ENCODE measurements around the gene SLC4A9. TPM values are rescaled to one million over a fixed set of nuclear protein-coding genes. Genes with fewer than 3 reads are reported as not detected.

Gene SLC4A9
- total RNA-seq, 2 experiments from 2014 or later: 0.36 TPM; not detected in 1

DNA sequence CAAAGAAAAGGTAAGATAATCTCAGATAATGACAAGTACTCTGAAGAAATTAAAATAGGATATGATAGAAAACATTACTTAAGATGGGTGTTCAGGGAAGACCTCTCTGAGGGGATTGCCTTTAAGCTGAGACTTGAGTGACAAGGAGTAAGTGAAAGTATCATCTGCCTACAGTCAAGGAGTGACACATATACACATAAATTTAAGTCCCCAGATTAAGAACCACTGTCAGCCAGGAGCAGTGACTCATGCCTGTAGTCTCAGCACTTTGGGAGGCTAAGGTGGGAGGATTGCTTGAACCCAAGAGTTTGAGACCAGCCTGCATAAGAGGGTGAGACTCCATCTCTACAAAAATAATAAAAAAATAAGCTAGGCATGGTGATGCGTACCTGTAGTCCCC lies 22.0 kb downstream of the SLC4A9 start:
- CTCF ChIA-PET: interaction anchor here (1.2 to 2.1 kb wide), 2 partner anchors 9 to 16 kb away, joined by 4 to 18 read pairs; no protein-coding TSS in a partner anchor
- no peak for TF ChIP-seq CTCF (IDR thresholded peaks at IDR 0.05)
- Mint-ChIP-seq H3K4me3 (no peak overlapping the region), H3K9me3 (peaks cover 1% of the 10 kb centered on the region), H3K36me3 (ENCODE audit: low read depth) (no peaks in the 10 kb centered on the region), H3K27ac (no peak overlapping the region), H3K4me1 (ENCODE audit: low read depth) (peaks cover 15% of the 10 kb centered on the region), H3K27me3 (no peaks in the 10 kb centered on the region)
- POLR2A ChIA-PET: interaction anchor here (1.0 kb wide), 1 partner anchor 20 kb away, joined by 5 read pairs; no protein-coding TSS in a partner anchor
- ATAC-seq (peak; percentile 100), DNase-seq (peak; percentile 46)
- intact Hi-C loops (cut with micrococcal nuclease): no loop called here

- Mint-ChIP-seq H3K4me1 (ENCODE audit: low read depth) (peaks cover 15% of the 10 kb centered on the region), H3K27me3 (no peaks in the 10 kb centered on the region), H3K36me3 (ENCODE audit: low read depth) (no peaks in the 10 kb centered on the region), H3K9me3 (peaks cover 1% of the 10 kb centered on the region), H3K27ac (no peak overlapping the region), H3K4me3 (no peak overlapping the region)
- ChIA-PET POLR2A (no interaction called here), CTCF (interaction anchor here (1.1 to 2.1 kb wide), 2 partner anchors 10 kb away, joined by 4 to 18 read pairs; no protein-coding TSS in a partner anchor)
- ATAC-seq: no peak
- intact Hi-C loops (cut with micrococcal nuclease): no loop called here
- DNase-seq: no peak
- no peak for TF ChIP-seq CTCF (IDR thresholded peaks at IDR 0.05)
These were observed 22.9 kb downstream of the SLC4A9 start for GRCh38 chr5:140382866-140383265.

- TF ChIP-seq CTCF (IDR thresholded peaks at IDR 0.05): no peak
- ChIA-PET CTCF (interaction anchor here (1.1 kb wide), 1 partner anchor 10 kb away, joined by 4 read pairs; no protein-coding TSS in a partner anchor), POLR2A (no interaction called here)
- intact Hi-C loops (cut with micrococcal nuclease): no loop called here
- no peak overlapping the region for H3K27ac Mint-ChIP-seq
- H3K36me3 Mint-ChIP-seq (ENCODE audit: low read depth): no peaks in the 10 kb centered on the region
- no peaks in the 10 kb centered on the region for H3K27me3 Mint-ChIP-seq
- H3K9me3 Mint-ChIP-seq: peaks cover 1% of the 10 kb centered on the region
- no peak overlapping the region for H3K4me3 Mint-ChIP-seq
- peaks cover 15% of the 10 kb centered on the region for H3K4me1 Mint-ChIP-seq (ENCODE audit: low read depth)
- DNase-seq (no peak), ATAC-seq (no peak)
These were observed 23.3 kb downstream of the SLC4A9 start for GRCh38 chr5:140383300-140383699.

GRCh38 chr5:140388052-140388451 lies 28.1 kb downstream of the SLC4A9 start:
- DNase-seq (no peak), ATAC-seq (no peak)
- no peak for TF ChIP-seq CTCF (IDR thresholded peaks at IDR 0.05)
- Mint-ChIP-seq H3K9me3 (no peaks in the 10 kb centered on the region), H3K27ac (no peak overlapping the region), H3K4me3 (no peak overlapping the region), H3K36me3 (ENCODE audit: low read depth) (peaks cover 3% of the 10 kb centered on the region), H3K4me1 (ENCODE audit: low read depth) (peaks cover 3% of the 10 kb centered on the region), H3K27me3 (no peaks in the 10 kb centered on the region)
- POLR2A ChIA-PET: interaction anchor here (0.5 to 0.9 kb wide), 2 partner anchors 99 to 259 kb away, joined by 3 to 4 read pairs; no protein-coding TSS in a partner anchor
- intact Hi-C loops (cut with micrococcal nuclease): no loop called here
- CTCF ChIA-PET: interaction anchor here (1.0 to 4.6 kb wide), 5 partner anchors 9 to 72 kb away, joined by 3 to 25 read pairs (median 4); no protein-coding TSS in a partner anchor

GRCh38 chr5:140391312-140391711 lies 31.3 kb downstream of the SLC4A9 start:
- Mint-ChIP-seq H3K4me3 (no peak overlapping the region), H3K36me3 (ENCODE audit: low read depth) (peaks cover 3% of the 10 kb centered on the region), H3K9me3 (no peaks in the 10 kb centered on the region), H3K4me1 (ENCODE audit: low read depth) (no peaks in the 10 kb centered on the region), H3K27me3 (no peaks in the 10 kb centered on the region), H3K27ac (no peak overlapping the region)
- intact Hi-C loops (cut with micrococcal nuclease): no loop called here
- POLR2A ChIA-PET: no interaction called here
- CTCF ChIA-PET: interaction anchor here (1.6 to 3.9 kb wide), 2 partner anchors 10 to 18 kb away, joined by 5 to 20 read pairs; partner anchors contain the start of gene ANKHD1
- TF ChIP-seq CTCF (IDR thresholded peaks at IDR 0.05): no peak
- ATAC-seq: no peak
- no peak for DNase-seq
